B cell (primary cell): Measurements from ENCODE around the gene ZSCAN12. TPM values are rescaled to one million over a fixed set of nuclear protein-coding genes. Genes with fewer than 3 reads are reported as not detected.

ENCODE experiments used
- ATAC-seq: fragments of 200-7000 bp; cut with Tn5 transposase; one replicate; pipeline ENCODE4 v1.10.0; 2021; ENCODE audit warnings: low read depth, mild to moderate bottlenecking, moderate number of reproducible peaks, moderate library complexity
- CTCF ChIA-PET: fragments of 350-600 bp; sonication (Branson Sonifier 250); formaldehyde crosslinking; loops from one replicate; lab custom pipeline; 2021; ENCODE audit warnings: antibody characterized with exemption, inconsistent platforms; lab: Charles Lee
- POLR2A ChIA-PET: fragments of 350-600 bp; sonication (Branson Sonifier 250); formaldehyde crosslinking; loops from one replicate; lab custom pipeline; 2021; ENCODE audit warnings: antibody characterized with exemption; lab: Charles Lee
- DNase-seq: peaks from one replicate; pipeline ENCODE4 v3.0.0; 2013
- H2AFZ ChIP-seq: 2 replicates; pipeline ENCODE4 v1.6.1; 2012; ENCODE audit warnings: mild to moderate bottlenecking, low read depth, low read length; ENCODE audit not compliant: insufficient read depth, poor library complexity, severe bottlenecking
- H3K27ac ChIP-seq, 2 donors: 1 replicate in 1 of 2; 2 replicates in 1 of 2; pipeline ENCODE4 v1.5.1; 2012 to 2013; ENCODE audit warnings: low read length in 2 of 2, mild to moderate bottlenecking in 2 of 2, moderate library complexity in 1 of 2
- H3K27me3 ChIP-seq, 4 experiments: fragments of 200-600 bp in 1 of 4; sonication (generic) in 1 of 4; replicated peaks in 1 of 4; 1 replicate in 2 of 4; 2 replicates in 2 of 4; pipeline versions ENCODE4 v1.6.1 to v1.7.0; 2013 to 2016; ENCODE audit warnings: low read length in 3 of 4, mild to moderate bottlenecking in 2 of 4, mixed read lengths in 1 of 4, moderate library complexity in 1 of 4; ENCODE audit not compliant: insufficient read depth in 4 of 4, control insufficient read depth in 3 of 4; ENCODE audit errors: control extremely low read depth in 1 of 4
- H3K36me3 ChIP-seq, 2 experiments: replicated peaks in 1 of 2; 1 replicate in 1 of 2; 2 replicates in 1 of 2; pipeline versions ENCODE4 v1.6.1 to v1.7.1; 2013; ENCODE audit warnings: low read length in 1 of 2; ENCODE audit not compliant: insufficient read depth in 2 of 2, control insufficient read depth in 1 of 2; ENCODE audit errors: control extremely low read depth in 1 of 2, extremely low read depth in 1 of 2
- H3K4me1 ChIP-seq, 2 donors: fragments of 200-600 bp in 1 of 2; sonication (generic) in 1 of 2; 1 replicate in 1 of 2; 2 replicates in 1 of 2; pipeline versions ENCODE4 v1.5.1 to v1.6.1; 2013 to 2017; ENCODE audit warnings: low read length in 2 of 2; ENCODE audit not compliant: control insufficient read depth in 2 of 2, insufficient read depth in 2 of 2
- H3K4me2 ChIP-seq: replicated peaks from 2 replicates; pipeline ENCODE3; 2012; ENCODE audit warnings: mild to moderate bottlenecking, low read depth, low read length; ENCODE audit not compliant: poor library complexity, severe bottlenecking
- H3K4me3 ChIP-seq, 5 experiments: fragments of 200-600 bp in 1 of 5; sonication (generic) in 1 of 5; 1 replicate in 3 of 5; 2 replicates in 2 of 5; pipeline versions ENCODE4 v1.5.1 to v1.7.0; 2011 to 2016; ENCODE audit warnings: low read length in 4 of 5, mild to moderate bottlenecking in 4 of 5, low read depth in 2 of 5, control low read depth in 1 of 5, moderate library complexity in 1 of 5; ENCODE audit not compliant: insufficient read depth in 1 of 5; ENCODE audit errors: control extremely low read depth in 1 of 5, extremely low read depth in 1 of 5
- H3K79me2 ChIP-seq: fragments of 200-600 bp; sonication (generic); one replicate; pipeline ENCODE4 v1.6.0; 2016; ENCODE audit warnings: low read length; ENCODE audit not compliant: control insufficient read depth, insufficient read depth
- H3K9ac ChIP-seq: fragments of 200-600 bp; sonication (generic); 2 replicates; pipeline ENCODE4 v1.6.1; 2017; ENCODE audit warnings: mild to moderate bottlenecking, low read length, moderate library complexity
- H3K9me3 ChIP-seq, 3 donors: one replicate each; pipeline versions ENCODE4 v1.6.1 to v1.7.1; 2013; ENCODE audit warnings: low read length in 2 of 3; ENCODE audit not compliant: control insufficient read depth in 2 of 3, insufficient read depth in 1 of 3; ENCODE audit errors: control extremely low read depth in 1 of 3
- H4K20me1 ChIP-seq: 2 replicates; pipeline ENCODE4 v1.6.0; 2012; ENCODE audit warnings: mild to moderate bottlenecking, low read length; ENCODE audit not compliant: insufficient read depth, control insufficient read depth, poor library complexity, severe bottlenecking
- H3K27ac Mint-ChIP-seq: one replicate; pipeline ENCODE4 v1.8.0; 2021; ENCODE audit warnings: mixed read lengths
- H3K27me3 Mint-ChIP-seq: one replicate; pipeline ENCODE4 v1.8.0; 2021; ENCODE audit warnings: mixed read lengths
- H3K4me1 Mint-ChIP-seq: one replicate; pipeline ENCODE4 v1.8.0; 2021; ENCODE audit warnings: mixed read lengths
- H3K4me3 Mint-ChIP-seq: one replicate; pipeline ENCODE4 v1.8.0; 2021; ENCODE audit warnings: mixed read lengths
- H3K9me3 Mint-ChIP-seq: one replicate; pipeline ENCODE4 v1.8.0; 2022; ENCODE audit warnings: mixed read lengths; ENCODE audit not compliant: insufficient read depth
- EZH2 ChIP-seq: IDR thresholded peaks from 2 replicates; pipeline ENCODE4 v1.6.1; 2012; ENCODE audit warnings: borderline replicate concordance, low read depth, mild to moderate bottlenecking, moderate library complexity, low read length; ENCODE audit not compliant: insufficient read depth, poor library complexity, severe bottlenecking
- WGBS: methylation state at CpG from one replicate; pipeline ENCODE4 v1.1.5; 2013; ENCODE audit warnings: missing lambda C conversion rate; ENCODE audit not compliant: insufficient coverage; 5-methylcytosine and 5-hydroxymethylcytosine counted together
- intact Hi-C: fragments of 100-400 bp; cut with micrococcal nuclease; formaldehyde crosslinking; loops from one replicate; pipeline ENCODE4 v1.10.0; 2022
- polyA plus RNA-seq: library from polyadenylated mRNA; depleted of rRNA; stranded (reverse); fragments of >200 nt; gene quantifications from 2 replicates; pipeline ENCODE4 v1.2.3, GENCODE V29; 2012
- total RNA-seq, 2 donors: library from RNA; stranded (reverse); fragments of 120-200 nt in 1 of 2; gene quantifications; 1 replicate in 1 of 2; 2 replicates in 1 of 2; pipeline versions ENCODE4 v1.2.3 to v1.2.4, GENCODE V29; 2013 to 2022
- TF ChIP-seq, protein P1 (sequence below): fragments of 200-600 bp; IDR thresholded peaks from one replicate; pipeline ENCODE4 v1.8.0; 2022; ENCODE audit warnings: antibody characterized with exemption, mild to moderate bottlenecking

Gene ZSCAN12
- total and polyA plus RNA-seq, 2 donors (not counting 1 experiment from before 2014, with no cell fraction given), result 3.5 to 14.8 TPM

GRCh38 chr6:28373925-28374324, 25.6 kb downstream of the ZSCAN12 start:
- POLR2A ChIA-PET, result no interaction called here
- Histone ChIP-seq H3K36me3 (peaks cover under 1 to 3% of the 10 kb centered on the region in 2 experiments), H3K9me3 (peaks cover 0 to 4% (median 1%) of the 10 kb centered on the region in 3 donors), H2AFZ (no peak overlapping the region), H3K4me2 (no peak overlapping the region), H3K4me3 (no peak overlapping the region), H3K27ac (no peak overlapping the region), H3K4me1 (peaks cover 12 to 13% of the 10 kb centered on the region in 2 donors), H4K20me1 (peaks cover 4% of the 10 kb centered on the region), H3K27me3 (no peaks in the 10 kb centered on the region), H3K79me2 (peaks cover 6% of the 10 kb centered on the region), H3K9ac (no peak overlapping the region)
- intact Hi-C loops, result no loop called here
- H3K4me1 Mint-ChIP-seq, result peaks cover 12% of the 10 kb centered on the region
- no peak overlapping the region for H3K27ac Mint-ChIP-seq
- no peak for TF ChIP-seq EZH2
- TF ChIP-seq, protein P1, sequence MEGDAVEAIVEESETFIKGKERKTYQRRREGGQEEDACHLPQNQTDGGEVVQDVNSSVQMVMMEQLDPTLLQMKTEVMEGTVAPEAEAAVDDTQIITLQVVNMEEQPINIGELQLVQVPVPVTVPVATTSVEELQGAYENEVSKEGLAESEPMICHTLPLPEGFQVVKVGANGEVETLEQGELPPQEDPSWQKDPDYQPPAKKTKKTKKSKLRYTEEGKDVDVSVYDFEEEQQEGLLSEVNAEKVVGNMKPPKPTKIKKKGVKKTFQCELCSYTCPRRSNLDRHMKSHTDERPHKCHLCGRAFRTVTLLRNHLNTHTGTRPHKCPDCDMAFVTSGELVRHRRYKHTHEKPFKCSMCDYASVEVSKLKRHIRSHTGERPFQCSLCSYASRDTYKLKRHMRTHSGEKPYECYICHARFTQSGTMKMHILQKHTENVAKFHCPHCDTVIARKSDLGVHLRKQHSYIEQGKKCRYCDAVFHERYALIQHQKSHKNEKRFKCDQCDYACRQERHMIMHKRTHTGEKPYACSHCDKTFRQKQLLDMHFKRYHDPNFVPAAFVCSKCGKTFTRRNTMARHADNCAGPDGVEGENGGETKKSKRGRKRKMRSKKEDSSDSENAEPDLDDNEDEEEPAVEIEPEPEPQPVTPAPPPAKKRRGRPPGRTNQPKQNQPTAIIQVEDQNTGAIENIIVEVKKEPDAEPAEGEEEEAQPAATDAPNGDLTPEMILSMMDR, result no peak
- 100% methylated on average over 1 of the region's 1 CpG for WGBS
- H3K4me3 Mint-ChIP-seq, result no peak overlapping the region
- CTCF ChIA-PET, result no interaction called here
- ATAC-seq (no peak), DNase-seq (no peak)
- H3K9me3 Mint-ChIP-seq, result no peaks in the 10 kb centered on the region
- H3K27me3 Mint-ChIP-seq, result no peaks in the 10 kb centered on the region

DNA sequence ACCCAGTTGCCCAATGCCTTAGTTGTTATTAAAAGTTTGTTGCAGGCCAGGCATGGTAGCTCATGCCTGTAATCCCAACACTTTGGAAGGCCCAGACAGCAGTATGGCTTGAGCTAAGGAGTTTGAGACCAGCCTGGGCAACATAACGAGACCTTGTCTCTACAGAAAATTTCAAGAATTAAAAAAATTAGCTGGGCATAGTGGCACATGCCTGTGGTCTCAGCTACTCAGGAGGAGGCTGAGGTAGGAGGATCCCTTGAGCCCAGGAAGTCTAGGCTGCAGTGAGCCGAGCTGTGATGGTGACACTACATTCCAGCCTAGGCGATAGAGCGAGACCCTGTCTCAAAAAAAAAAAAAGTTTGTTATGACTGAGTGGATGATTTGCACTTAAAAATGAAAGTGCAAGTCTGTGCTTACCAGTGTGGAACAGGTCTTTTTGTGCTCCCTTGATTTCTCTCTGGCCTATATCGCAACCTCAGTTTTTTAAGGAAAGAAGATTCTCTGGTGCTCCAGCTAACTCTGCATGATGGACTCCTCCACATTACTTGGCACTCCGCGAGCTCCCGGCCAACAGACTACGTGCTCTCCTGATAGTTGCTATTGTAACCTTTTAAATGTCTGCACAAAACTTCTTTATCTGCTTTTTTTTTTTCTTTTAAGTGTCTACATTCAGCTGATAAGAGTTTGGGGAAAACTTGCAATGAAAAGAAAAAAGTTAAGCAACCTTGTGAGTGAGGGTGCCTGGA, 27.7 kb downstream of the ZSCAN12 start:
- Mint-ChIP-seq H3K4me1 (peaks cover 24% of the 10 kb centered on the region), H3K9me3 (no peaks in the 10 kb centered on the region), H3K27ac (peak overlapping the region; percentile 93), H3K4me3 (peak overlapping the region; percentile 64), H3K27me3 (no peaks in the 10 kb centered on the region)
- ChIA-PET POLR2A (no interaction called here), CTCF (interaction anchor here (0.6 to 2.9 kb wide), 5 partner anchors 10 to 1220 kb away, joined by 3 to 13 read pairs (median 5); a partner anchor contains a TSS)
- H4K20me1 ChIP-seq, result no peaks in the 10 kb centered on the region
- H3K27me3 ChIP-seq, result no peaks in the 10 kb centered on the region
- peak overlapping the region; percentile 10 for H3K9ac ChIP-seq
- ATAC-seq (peak; percentile 78), DNase-seq (peak; percentile 57)
- H3K4me3 ChIP-seq, result no peak overlapping the region
- H3K4me2 ChIP-seq, result peak overlapping the region; percentile 6
- H3K27ac ChIP-seq, result peak overlapping the region; percentile 23 to 57
- intact Hi-C loops, result loop anchor here (1.0 kb wide), 1 partner anchor 11 kb away; no protein-coding TSS in a partner anchor
- H3K9me3 ChIP-seq, result no peaks in the 10 kb centered on the region
- no peak for TF ChIP-seq EZH2
- TF ChIP-seq, protein P1, result no peak
- no peaks in the 10 kb centered on the region for H3K79me2 ChIP-seq
- peaks cover 0 to 5% of the 10 kb centered on the region in 2 experiments for H3K36me3 ChIP-seq
- H3K4me1 ChIP-seq, result peaks cover 22 to 23% of the 10 kb centered on the region in 2 donors
- H2AFZ ChIP-seq, result peak overlapping the region; percentile 7
- 35% methylated on average over 5 of the region's 9 CpGs for WGBS
